Choroid plexus epithelial cell (primary cell): ENCODE results near the gene SERPINA1.
"Not testable (repeated sequence)": the region's sequence is repeated elsewhere in the genome, so short reads cannot be mapped to it uniquely, and the experiment has no call there.

Experiments used
- DNase-seq: peaks from one replicate; pipeline ENCODE4 v3.0.0-alpha.2; 2010; ENCODE audit warnings: low read depth
- H3K4me3 ChIP-seq: 2 replicates; pipeline ENCODE4 v1.5.1; 2011; ENCODE audit warnings: low read depth, mild to moderate bottlenecking, control low read depth, low read length, moderate library complexity
- TF ChIP-seq, protein P1 (sequence below): conservative IDR thresholded peaks from 2 replicates; pipeline ENCODE4 v1.5.1; 2011; ENCODE audit warnings: low read depth, mild to moderate bottlenecking, control low read depth, inconsistent platforms, low read length, moderate library complexity

SERPINA1 gene

GRCh38 chr14:94356379-94357056, 31.9 kb downstream of the SERPINA1 start:
- no peak overlapping the region for H3K4me3 ChIP-seq
- TF ChIP-seq, protein P1, sequence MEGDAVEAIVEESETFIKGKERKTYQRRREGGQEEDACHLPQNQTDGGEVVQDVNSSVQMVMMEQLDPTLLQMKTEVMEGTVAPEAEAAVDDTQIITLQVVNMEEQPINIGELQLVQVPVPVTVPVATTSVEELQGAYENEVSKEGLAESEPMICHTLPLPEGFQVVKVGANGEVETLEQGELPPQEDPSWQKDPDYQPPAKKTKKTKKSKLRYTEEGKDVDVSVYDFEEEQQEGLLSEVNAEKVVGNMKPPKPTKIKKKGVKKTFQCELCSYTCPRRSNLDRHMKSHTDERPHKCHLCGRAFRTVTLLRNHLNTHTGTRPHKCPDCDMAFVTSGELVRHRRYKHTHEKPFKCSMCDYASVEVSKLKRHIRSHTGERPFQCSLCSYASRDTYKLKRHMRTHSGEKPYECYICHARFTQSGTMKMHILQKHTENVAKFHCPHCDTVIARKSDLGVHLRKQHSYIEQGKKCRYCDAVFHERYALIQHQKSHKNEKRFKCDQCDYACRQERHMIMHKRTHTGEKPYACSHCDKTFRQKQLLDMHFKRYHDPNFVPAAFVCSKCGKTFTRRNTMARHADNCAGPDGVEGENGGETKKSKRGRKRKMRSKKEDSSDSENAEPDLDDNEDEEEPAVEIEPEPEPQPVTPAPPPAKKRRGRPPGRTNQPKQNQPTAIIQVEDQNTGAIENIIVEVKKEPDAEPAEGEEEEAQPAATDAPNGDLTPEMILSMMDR = no peak
- DNase-seq = peak; percentile 19

DNA sequence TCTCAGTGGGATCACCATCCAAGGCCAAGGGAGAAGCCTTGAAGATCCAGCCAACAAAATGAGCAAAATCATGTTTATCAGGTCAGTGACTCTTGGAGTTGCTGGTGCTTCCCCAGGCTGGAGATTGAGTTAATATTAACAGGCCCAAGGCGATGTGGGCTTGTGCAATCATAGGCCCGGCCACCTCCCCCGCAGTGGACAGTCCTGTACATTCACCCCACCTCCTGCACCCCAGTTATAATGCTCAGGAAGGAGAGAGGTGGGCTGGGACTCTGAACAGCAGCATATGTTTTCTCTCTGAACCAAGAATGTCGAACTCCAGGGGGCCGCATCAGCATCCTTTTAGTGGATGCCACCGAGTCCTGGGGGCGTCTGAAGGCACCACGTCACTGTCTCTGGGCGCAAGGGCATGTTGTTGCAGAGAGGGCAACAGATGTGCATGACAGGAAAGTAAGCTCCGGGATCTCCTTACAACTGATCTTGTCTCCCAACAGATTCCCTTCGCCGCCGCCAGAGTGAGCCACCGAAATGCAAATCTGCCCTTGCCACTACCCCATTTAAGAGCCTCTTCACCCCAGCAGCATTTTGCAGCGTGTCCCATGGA, 33.1 kb downstream of the SERPINA1 start:
- TF ChIP-seq, protein P1 = peak; percentile 76
- peak; percentile 82 for DNase-seq

DNA sequence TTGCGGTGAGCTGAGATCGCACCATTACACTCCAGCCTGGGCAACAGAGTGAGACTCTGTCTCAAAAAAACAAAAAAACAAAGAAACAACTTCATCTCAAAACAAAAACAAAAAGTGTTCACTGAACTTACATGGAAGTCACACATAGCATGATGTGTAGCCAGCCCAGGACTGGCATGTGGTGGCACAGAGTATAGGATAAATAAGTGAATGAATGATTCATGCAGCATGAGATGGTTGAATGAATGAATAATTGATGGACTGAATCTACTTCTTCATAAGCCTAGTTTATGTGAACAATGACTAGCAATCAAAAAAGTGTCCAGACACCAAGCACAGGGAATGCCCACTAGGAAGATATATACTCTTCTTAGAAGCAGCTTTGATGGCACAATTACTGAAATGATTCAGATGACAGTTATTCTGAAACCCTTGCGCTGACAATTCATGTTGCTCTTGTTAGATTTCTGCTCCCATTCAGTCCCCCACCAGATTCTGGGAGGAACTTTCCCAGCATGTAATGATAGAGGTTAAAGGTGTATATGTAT, 33.7 kb downstream of the SERPINA1 start:
- no peak for DNase-seq

More for the DNA sequence above, 33.1 kb downstream of the SERPINA1 start:
- H3K4me3 ChIP-seq = no peak overlapping the region

DNA sequence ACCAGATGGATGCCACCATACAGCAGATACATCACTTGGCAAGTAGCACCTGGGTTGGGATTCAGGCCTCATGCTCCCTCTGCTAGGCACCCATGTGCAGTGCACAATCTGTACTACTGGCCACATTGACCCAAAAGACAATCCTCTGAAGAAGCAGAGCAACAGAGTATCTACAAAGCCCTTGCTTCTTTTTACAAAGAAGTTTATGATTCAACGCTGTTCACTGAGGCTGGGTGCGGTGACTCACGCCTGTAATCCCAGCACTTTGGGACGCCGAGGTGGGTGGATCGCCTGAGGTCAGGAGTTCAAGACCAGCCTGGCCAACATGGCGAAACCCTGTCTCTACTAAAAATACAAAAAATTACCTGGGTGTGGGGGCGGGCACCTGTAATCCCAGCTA, 34.2 kb downstream of the SERPINA1 start:
- H3K4me3 ChIP-seq, DNase-seq: not testable (repeated sequence)

More for the DNA sequence above, 33.7 kb downstream of the SERPINA1 start:
- H3K4me3 ChIP-seq = no peak overlapping the region
- TF ChIP-seq, protein P1 = no peak

DNA sequence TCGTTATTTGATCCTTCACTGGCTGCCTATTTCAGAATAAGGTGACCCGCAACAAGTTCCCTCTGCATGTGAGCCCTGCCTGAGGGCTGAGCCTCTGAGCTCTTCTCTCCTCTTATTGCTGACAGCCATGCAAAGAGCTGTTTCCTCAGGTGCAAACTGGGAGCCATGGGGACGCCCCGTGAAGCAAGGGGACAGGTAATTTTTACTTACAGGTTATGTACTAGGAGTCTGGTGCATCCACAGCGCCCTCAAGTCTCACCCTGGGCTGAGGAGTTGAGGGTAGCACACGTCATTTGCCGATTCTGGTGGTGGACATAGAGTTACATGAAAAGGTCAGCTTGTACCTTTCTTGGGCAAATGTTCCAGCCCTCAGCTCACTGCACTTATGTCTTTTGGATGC, 39.1 kb downstream of the SERPINA1 start:
- no peak for DNase-seq
- TF ChIP-seq, protein P1 = no peak
- no peak overlapping the region for H3K4me3 ChIP-seq

DNA sequence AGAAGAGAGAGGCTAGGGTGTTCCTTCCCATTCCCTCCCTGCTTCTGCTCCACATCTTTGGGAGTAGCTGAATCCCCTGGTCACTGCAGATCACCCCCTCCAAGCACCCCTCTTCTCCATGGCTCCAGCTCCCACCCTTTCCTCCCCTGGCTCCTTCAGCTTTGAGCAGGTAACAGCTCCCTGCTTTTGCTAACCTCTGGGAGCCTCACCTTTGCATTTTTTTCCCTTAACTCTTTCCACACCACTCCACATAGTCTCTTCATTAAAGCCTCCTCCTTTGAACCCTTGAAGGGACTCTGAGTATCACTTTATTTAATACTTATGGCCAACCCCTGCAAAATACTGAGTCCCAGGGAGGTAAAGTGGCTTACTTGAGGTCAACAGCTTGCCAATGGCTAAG, 39.6 kb downstream of the SERPINA1 start:
- TF ChIP-seq, protein P1 = no peak

DNA sequence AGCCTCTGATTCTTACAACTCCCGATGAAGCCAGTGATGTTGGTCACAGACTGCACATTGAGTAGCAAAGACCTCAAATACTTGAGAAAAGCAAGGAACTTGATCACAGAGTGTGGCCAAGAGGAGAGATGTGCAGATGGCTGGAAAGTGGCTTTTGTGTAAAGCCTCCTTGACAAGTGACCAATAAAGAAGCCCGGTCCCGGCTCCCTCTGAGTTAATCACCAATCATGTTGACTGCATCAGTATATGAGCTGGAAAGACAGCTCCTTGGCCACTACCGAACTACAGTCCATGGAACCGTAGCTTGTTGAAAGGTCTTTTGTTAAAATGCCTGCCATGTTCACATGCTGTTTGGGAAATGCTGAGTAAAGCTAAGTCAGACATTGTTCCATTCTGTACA, 41.6 kb downstream of the SERPINA1 start:
- TF ChIP-seq, protein P1 = no peak
- no peak overlapping the region for H3K4me3 ChIP-seq
- DNase-seq = no peak

More for the DNA sequence above, 39.6 kb downstream of the SERPINA1 start:
- H3K4me3 ChIP-seq = no peak overlapping the region
- no peak for DNase-seq

DNA sequence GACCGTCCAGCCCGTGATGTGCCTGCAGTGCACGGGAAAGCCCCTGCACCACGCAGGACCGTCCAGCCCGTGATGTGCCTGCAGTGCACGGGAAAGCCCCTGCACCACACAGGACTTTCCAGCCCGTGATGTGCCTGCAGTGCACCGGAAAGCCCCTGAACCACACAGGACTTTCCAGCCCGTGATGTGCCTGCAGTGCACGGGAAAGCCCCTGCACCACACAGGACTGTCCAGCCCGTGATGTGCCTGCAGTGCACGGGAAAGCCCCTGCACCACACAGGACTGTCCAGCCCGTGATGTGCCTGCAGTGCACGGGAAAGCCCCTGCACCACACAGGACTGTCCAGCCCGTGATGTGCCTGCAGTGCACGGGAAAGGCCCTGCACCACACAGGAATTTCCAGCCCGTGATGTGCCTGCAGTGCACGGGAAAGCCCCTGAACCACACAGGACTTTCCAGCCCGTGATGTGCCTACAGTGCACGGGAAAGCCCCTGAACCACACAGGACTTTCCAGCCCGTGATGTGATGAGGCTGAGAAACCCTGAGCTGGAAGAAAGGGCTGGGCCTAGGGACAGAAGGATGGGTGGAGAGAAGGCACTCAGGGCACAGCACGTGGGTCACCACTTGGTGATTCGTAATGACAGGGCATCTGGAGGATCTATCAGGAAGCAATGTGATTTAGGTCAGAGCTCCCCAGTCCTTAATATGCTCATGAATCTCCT, 42.2 kb downstream of the SERPINA1 start:
- peak; percentile 67 for DNase-seq
- H3K4me3 ChIP-seq = not testable (repeated sequence)
